Measurements from ENCODE around the gene PLSCR5.
A peak's percentile ranks its signal among the peaks of the same experiment; 100 is the strongest.

The PLSCR5 gene

DNA sequence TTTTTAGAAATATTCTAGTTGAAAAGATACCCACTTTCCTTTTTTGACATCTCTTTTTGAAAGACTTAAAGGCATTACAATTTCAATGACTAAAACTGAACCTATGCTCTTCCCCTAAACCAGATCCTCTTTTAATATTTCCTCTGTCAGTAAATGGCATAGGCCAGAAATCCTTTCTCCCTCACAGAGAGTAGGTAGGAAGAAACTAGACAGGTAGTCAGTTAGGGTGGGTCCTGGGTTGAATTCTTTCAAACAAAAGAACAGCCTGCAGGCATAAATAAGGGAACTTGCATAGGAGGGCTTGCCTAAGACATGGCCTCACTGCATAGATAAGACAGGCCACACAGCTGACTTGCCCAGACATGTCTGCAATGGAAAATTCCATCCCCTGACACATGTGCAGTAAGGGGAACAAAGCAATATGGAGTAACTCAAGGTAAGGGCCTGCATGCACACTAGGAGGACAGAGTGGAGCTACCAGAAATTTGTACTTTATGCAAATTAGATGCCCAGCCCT lies 23.1 kb downstream of the PLSCR5 start:
- no peak for DNase-seq

DNA sequence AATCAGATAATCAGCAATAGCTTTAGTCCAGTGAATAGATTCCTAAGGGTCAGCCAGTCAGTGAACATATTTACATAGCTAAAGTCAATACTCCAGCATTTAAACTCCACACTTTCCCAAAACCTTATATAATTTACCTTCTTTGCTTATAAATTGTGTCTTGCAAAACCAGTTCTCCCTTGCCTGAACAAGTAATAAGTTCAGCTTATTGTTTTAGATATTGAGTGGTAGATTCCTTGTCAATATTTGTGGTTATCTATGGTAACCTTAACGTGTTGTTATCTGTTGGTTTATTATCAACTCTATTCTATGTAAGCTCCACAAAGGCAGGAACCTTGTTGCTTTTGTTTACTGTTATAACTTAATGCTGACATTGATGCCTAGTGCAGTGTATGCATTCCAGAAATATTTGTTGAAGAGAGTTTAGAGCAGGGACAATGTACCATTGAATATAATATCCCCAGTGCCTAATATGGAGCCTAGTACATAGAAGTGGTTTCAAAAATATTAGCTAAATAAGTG lies 24.0 kb downstream of the PLSCR5 start:
- DNase-seq: no peak

- peak; percentile 28 for DNase-seq
Observed at GRCh38 chr3:146577662-146578061, 27.5 kb downstream of the PLSCR5 start.

DNA sequence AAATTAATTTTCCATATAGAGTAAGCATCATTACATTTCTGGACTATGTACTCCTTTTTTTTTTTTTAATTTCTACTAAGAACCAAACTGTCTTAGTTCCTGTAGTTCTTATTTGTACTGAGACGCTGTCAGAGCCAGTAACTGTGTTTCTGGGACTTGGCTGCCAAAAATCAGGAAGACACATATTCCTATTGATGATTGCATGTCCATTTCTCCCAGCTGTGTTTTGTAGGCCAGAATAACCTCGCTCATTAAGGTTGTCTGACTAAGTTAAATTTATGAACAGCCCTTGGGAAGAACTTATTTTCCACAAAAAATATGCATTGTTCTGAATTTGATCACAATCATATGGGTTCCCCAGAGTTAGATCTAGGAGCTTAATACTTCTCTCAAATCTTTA lies 29.5 kb downstream of the PLSCR5 start:
- no peak for DNase-seq

DNA sequence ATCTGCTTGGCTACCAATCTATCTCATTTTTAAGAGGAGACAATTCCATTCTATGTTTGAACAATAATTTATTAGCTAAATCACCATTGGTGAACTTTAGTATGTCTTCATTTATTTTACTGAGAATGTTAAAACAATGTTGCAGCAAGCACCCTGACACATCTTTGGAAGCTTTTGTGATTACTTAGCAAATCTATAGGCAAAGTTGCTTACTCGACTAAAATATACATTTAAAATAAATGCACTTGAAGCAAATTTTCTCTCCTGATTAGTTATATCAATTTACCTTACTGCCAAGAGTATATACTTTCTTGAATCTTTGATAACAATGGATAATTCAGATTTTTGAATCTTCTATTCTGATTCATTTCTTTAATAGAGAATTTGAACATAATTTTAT lies 31.0 kb downstream of the PLSCR5 start:
- no peak for DNase-seq

- DNase-seq: no peak
Observed at GRCh38 chr3:146569314-146569713, 35.8 kb downstream of the PLSCR5 start.

- DNase-seq: no peak
Observed at GRCh38 chr3:146566138-146566537, 39.0 kb downstream of the PLSCR5 start.

GRCh38 chr3:146561879-146562278 lies 43.3 kb downstream of the PLSCR5 start:
- DNase-seq: no peak

GRCh38 chr3:146561463-146561862 lies 43.7 kb downstream of the PLSCR5 start:
- DNase-seq: no peak

- DNase-seq: no peak
Observed at GRCh38 chr3:146560678-146561077, 44.5 kb downstream of the PLSCR5 start.

- no peak for DNase-seq
Observed at GRCh38 chr3:146559388-146559787, 45.8 kb downstream of the PLSCR5 start.

- no peak for DNase-seq
Observed at GRCh38 chr3:146558781-146559180, 46.4 kb downstream of the PLSCR5 start.

GRCh38 chr3:146557745-146558144 lies 47.4 kb downstream of the PLSCR5 start:
- DNase-seq: no peak

GRCh38 chr3:146555311-146555710 lies 49.8 kb downstream of the PLSCR5 start:
- DNase-seq: no peak

DNA sequence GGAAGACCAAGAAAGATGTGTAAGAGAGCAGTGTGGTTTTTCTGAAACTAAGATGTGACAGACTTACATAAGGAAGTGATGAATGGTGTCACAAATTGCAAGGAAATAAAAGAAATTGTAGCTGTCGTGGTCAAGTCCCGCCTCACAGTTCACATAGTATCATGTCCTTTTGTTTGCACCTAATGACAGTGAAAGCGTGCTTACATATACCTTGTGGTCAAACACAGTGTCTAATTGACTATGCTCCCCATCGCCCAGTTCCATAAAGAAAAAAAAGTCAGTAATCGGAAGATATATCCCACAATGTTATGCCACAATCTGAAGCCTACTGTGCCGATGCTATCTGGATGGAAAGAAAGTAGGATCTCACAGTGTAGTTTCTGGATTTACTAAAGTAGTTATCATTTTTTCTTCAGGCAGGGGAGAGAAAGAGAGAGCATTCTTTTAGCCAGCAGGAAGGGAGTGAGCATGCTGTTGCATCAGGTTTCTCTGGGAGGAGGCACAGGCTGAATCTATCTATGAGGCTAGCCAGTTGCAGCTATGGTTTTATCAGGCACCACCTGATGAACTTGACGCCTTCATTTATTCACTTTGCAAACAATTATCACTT lies 50.9 kb downstream of the PLSCR5 start:
- DNase-seq: no peak

DNA sequence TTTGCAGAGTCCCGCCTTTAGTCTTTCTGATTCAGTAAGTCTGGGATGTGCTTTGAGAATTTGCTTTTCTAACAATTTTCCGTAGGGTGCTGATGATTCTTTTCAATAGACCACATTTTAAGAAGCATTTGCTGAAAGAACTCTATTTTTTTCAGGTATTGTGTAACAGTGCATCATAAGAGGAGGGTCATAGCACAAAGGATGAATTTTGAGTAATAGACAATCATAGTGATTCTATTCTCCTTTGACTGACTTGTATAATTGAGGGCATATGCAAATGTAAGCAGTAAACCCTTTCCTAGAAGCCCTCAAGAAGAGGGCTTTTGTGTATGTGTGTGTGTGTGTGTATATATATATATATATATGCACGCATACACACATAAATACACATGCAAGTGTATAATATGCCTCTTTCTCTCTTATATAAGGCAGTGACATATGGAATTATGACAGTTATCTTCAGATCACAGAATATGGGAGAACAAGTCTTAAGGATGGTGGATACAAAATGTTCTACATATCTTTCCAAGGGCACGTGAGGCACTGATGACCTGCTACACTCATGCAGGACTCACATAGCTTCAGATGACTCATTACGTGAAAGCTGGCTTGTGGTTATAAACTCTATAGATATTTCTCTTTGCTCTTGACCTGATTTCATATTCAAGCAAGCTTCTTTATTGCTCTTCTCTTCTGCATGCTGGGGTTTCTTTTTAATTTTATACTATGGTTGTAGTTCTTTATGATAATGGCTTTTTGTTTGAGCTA lies 54.2 kb downstream of the PLSCR5 start:
- peak; percentile 15 for DNase-seq

DNA sequence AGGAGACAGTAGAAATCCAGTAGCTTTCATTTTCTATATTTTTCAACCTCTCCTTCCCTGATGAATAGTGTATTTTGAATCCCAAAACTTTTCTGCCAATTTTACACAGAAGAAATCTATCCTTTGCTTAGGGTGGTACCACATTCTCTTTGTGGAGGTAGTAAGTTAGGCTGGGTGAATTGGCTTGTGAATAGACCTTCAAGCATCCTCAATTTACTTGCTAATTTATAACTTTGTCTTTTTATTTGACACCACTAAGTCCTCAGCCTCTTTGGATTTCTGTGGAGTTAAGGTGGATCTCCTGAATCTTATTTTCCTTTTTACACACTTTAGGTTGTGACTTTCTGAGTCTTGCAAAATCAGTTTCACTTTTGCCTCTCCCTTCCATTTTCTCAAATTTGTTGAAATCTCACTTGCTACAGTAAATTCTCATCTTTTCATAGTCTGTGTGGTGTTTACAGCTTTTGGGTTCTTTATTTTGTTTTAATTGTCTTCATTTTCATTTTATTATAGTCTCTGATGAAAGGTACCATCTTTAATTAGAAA lies 55.0 kb downstream of the PLSCR5 start:
- DNase-seq: no peak

- no peak for DNase-seq
Observed at GRCh38 chr3:146547235-146547835, 57.8 kb downstream of the PLSCR5 start.

DNA sequence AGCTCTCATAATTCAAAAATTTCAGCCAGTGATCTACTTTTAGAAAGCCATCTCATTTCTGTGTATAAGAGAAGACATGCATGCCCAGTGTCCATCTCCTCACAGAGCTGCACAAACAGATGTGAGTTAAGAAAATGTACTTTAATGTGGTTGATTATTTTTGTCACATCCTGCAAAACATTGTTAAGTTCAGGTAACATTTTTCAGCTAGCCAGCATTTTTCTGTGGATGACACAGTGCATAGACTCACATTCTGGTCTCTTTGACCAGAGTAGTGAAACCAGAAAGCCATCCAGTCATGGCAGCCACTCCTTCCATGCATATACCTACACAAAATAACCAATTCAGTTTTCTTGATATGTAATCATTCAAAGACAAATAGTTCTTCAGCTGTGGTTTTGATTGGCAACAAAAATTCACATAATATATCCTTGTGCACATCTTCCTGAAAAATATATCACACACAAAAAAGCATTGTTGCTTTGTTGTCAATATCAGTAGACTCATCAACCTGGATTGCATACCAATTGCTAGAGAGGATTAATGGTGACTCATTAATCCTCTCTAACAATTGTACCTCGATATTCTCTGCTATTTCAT lies 58.7 kb downstream of the PLSCR5 start:
- DNase-seq: no peak

- no peak for DNase-seq
Observed at GRCh38 chr3:146544929-146545528, 60.1 kb downstream of the PLSCR5 start.

- DNase-seq: peak; percentile 88
Observed at GRCh38 chr3:146544002-146544928, 60.9 kb downstream of the PLSCR5 start, which contains the start of gene PLSCR1. Gene PLSCR1, minus strand, starts transcription at chr3:146544607. Its CDS starts 8,055 bp downstream, at chr3:146536552.

All from stimulated activated CD4-positive, alpha-beta T cell treated with anti-CD3 and anti-CD28 coated beads, Interleukin-15, amount 100 ng/mL, for 24 hours (primary cell).